Hepatocyte (in vitro differentiated cells): ENCODE results near the gene PCDHGC3.

Source experiments
- CTCF ChIP-seq: fragments of 200-600 bp; sonication (generic); IDR thresholded peaks from 2 replicates; pipeline ENCODE4 v1.5.1; 2016; ENCODE audit warnings: antibody characterized with exemption, mild to moderate bottlenecking; ENCODE audit not compliant: poor library complexity
- EZH2 ChIP-seq: fragments of 200-600 bp; sonication (generic); IDR thresholded peaks from 2 replicates; pipeline ENCODE4 v1.6.1; 2016; ENCODE audit warnings: antibody characterized with exemption, mild to moderate bottlenecking, borderline replicate concordance
- EZH2phosphoT487 ChIP-seq: fragments of 200-600 bp; sonication (generic); IDR thresholded peaks from one replicate; pipeline ENCODE4 v1.6.1; 2018; ENCODE audit warnings: antibody characterized with exemption, mild to moderate bottlenecking, low read depth, moderate library complexity; ENCODE audit not compliant: unreplicated experiment, severe bottlenecking

DNA sequence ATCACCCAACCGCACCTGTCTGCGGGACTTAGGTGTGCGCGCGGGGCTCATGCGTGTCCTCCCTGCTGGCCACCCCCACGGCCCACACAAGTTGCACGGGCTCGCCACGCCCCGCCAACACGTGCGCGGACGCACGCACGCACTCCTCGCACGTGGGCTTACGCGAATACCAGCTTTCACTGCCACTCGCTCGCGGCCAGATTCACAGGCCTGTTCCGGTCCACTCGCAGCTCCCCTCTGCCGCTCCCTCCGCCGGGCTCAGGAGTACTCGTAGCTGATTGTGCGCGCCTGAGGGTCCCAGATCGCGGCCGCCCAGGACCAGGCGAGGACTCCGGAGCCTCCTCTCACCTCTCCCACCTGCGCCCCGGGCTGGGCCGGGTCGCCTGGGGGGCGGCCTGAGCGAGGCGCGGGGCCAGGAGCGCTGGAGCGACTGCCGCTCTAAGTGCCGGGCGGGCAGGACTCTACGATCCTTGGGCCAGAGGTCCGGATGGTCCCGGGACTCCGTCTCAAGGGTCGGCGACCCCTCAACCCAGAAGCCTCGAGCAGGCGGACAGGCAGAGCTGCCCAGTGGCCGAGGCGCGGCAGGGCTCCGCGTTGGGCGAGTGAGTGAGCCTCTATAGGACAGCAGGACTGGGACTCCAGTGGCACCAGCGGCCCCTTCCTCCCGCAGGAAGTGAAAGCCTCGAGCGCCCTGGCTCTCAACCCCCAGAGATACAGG is 16.6 kb downstream of the PCDHGC3 start:
- no peak for TF ChIP-seq CTCF
- no peak for TF ChIP-seq EZH2
- no peak for TF ChIP-seq EZH2phosphoT487
